NCI-H510A treated with DMSO at 0.1 percent for 48 hours (cell line): ENCODE data around the gene UPK3A.
"Not testable (repeated sequence)": the region's sequence is repeated elsewhere in the genome, so short reads cannot be mapped to it uniquely, and the experiment has no call there.

ENCODE experiments used
- DNase-seq: peaks from one replicate; lab custom pipeline; 2025; lab: John Stamatoyannopoulos, UW

UPK3A gene

DNA sequence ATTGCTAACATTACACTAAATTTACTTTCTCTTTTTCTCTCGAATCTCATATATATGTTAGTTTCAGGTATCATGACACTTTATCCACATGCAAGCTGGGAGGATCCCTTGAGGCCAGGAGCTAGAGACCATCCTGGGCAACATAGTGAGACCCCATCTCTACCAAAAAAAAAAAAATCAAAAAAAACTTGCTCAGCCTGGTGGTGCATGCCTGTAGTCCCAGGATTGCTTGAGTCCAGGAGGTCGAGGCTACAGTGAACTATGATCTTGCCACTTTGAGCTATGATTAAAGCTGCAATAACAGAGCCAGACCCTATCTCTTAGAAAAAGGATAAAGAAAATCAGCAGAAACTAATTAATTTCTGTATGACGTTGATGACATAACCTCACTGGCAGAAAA is 3.7 kb upstream of the UPK3A start:
- DNase-seq: no peak

- no peak for DNase-seq
Measured at GRCh38 chr22:45285263-45286058, 712 bp downstream of the UPK3A start.

GRCh38 chr22:45286854-45287551 is 2.3 kb downstream of the UPK3A start:
- no peak for DNase-seq

DNA sequence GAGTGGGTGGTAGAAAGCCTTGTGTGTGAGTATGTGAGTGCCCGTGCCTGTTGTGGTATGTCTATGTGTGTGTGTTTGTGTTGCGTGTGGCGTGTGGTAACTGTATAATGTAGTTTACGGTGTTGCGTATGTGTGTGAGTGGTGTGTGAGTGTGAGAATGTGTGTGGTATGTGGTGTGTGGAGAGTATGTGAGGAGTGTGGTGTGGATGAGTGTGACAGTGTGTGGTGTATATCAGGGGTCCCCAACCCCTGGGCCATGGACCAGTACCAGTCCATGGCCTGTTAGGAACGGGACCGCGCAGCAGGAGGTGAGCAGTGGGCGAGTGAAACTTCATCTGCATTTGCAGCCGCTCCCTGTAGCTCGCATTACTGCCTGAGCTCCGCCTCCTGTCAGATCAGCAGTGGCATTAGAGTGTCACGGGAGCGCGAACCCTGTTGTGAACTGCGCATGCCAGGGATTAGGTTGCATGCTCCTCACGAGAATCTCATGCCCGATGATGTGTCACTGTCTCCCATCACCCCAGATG is 5.7 kb downstream of the UPK3A start:
- DNase-seq: peak; percentile 39

- DNase-seq: no peak
Measured at GRCh38 chr22:45291061-45291930, 6.5 kb downstream of the UPK3A start.

DNA sequence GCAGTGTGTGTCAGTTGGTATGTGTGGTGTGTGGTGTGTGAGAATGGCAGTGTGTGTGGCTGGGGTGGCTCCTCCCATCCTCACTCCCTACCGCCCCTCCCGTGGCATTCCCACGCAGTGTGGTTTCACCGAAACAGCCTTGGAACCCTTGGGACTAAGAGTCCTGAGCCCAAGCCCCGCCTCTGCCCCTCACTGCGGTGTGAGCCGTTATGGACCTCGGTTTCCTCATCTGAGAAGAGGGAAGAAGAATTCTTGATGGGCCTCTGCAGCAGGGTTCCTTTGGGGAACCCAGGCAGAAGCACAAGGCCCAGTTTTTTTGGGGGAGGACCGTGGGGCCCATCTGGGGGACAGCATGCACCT is 7.2 kb downstream of the UPK3A start:
- no peak for DNase-seq

DNA sequence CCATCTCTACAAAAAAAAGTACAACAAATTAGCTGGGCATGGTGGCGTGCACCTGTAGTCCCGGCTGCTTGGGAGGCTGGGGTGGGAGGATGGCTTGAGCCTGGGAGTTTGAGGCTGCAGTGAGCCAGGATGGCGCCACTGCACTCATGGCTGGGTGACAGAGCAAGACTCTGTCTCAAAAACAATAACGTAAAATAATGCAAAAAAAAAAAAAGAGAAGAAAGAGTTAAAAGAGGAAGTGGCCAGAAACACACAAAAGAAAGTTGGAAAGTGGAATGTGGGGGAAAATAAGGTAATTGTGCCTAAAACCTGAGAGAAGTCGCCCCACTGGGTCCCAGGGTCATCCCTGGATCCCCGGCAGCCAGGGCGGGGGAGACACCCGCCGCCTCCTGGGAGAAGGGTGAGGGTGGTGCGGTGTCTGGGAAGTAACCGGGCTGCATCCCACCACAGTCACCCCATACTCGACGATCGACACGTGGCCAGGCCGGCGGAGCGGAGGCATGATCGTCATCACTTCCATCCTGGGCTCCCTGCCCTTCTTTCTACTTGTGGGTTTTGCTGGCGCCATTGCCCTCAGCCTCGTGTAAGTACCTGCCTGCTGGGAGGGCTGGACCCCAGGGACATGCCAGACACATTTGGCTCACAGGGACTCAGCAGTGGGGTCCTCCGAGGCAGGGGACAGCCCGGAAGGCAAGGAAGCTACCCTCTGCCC is 8.1 kb downstream of the UPK3A start:
- no peak for DNase-seq

DNA sequence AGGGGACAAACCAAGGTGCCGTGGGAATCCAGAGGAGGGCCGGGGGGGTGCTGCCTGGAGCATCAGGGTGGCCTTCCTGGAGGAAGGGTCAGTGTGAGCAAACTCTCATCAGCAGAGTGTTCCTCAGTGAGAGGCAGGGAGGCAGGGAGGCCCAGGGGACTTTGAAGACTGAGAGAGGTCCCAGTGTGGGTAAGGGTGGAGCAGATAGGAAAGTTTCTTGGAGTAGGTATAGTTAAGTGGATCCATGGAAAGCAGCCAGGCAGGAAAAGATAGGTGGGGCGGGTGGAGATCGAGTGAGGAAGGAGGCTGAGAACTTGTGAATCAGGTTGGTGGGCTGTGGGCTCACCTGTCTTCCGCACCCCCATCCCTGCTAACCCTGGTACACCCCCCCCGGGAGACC is 9.3 kb downstream of the UPK3A start:
- no peak for DNase-seq

- DNase-seq: not testable (repeated sequence)
Measured at GRCh38 chr22:45295004-45295403, 10.3 kb downstream of the UPK3A start.

GRCh38 chr22:45295492-45295891 is 10.7 kb downstream of the UPK3A start:
- DNase-seq: no peak

GRCh38 chr22:45296628-45297297 is 12.0 kb downstream of the UPK3A start:
- no peak for DNase-seq

GRCh38 chr22:45298934-45299505 is 14.3 kb downstream of the UPK3A start:
- no peak for DNase-seq

GRCh38 chr22:45302751-45303150 is 18.0 kb downstream of the UPK3A start:
- DNase-seq: no peak

DNA sequence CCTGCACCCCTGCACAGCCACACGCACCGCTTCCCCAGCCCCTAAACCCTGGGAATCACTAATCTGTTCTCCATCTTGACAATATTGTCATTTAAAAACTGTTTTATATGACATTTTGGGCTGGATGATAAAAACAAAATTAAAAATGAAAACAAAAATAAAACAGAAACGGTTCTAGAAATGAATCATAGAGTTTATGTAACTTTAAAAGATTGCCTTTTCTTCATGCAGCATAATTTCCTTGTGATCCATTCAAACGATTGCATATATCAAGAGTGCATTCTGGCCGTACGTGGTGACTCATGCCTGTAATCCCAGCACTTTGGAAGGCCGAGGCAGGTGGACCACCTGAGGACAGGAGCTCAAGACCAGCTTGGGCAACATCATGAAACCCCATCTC is 18.4 kb downstream of the UPK3A start:
- no peak for DNase-seq

DNA sequence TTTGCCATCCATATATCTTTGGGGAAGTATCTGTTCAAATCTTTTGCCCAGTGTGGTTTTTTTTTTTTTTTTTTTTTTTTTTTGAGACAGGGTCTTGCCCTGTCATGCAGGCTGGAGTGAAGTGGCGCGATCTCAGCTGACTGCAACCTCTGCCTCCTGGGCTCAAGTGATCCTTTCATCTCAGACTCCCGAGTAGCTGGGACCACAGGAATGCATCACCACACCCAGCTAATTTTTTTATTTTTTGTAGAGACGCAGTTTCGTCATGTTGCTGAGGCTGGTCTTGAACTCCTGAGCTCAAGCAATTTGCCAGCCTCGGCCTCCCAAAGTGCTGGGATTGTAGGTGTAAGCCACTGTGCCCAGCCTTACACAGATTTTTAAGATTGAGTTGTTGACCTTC is 20.2 kb downstream of the UPK3A start:
- DNase-seq: no peak

DNA sequence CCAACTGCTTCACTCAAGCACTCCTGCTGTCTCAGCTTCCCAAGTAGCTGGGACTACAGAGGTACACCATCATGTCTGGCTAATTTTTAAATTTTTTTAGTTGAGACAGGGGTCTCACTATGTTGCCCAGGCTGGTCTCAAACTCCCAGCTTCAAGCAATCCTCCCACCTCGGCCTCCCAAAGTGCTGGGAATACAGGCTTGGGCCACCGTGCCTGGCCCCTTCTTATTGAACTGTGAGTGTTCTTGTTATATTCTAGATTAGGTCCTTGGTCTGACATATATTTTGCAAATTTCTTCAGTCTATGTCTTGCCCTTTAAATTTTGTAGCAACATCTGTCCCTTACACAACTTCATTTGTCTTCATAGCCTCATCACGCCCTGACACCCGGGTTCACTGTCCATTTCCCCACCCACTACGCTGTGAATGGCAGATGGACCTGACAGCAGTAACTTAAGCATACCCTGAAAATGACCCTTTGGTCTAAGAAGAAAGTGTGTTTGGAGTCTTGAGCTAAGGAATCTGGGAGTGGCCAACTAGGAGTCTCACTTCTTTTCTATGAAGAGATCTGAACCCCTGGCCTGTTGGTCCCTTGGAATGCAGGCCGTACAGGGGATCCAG is 20.8 kb downstream of the UPK3A start:
- DNase-seq: no peak

GRCh38 chr22:45306139-45306538 is 21.4 kb downstream of the UPK3A start:
- no peak for DNase-seq

GRCh38 chr22:45308391-45308956 is 23.7 kb downstream of the UPK3A start:
- no peak for DNase-seq

DNA sequence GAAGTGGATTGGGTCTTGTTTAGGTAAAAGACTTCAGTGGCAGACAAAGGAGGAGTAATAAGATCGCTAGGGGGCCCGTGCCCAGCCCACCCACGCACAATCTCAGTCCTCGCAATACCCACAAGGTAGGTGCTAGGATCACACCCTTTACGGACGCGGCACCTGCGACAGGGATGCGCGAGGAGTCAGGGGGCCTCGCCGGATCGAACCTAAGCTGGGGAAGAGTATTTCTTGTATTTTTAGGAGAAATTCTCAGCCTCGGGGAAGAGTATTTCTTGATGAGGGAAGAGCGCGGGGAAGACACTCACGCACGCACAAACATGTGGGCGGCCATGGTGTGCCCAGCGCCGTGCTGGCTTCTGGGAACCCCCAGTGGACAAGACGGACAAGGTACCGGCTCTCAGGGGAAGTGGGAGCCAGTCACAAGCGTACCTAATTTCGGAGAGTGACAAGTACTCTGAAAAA is 24.2 kb downstream of the UPK3A start:
- DNase-seq: no peak
